Stimulated activated naive CD4-positive, alpha-beta T cell treated with Interleukin-2 at 50 U/mL for 16 hours (primary cell): ENCODE results near the gene CACNA2D1.

Experiments
- DNase-seq: peaks from one replicate; lab custom pipeline; 2025; lab: John Stamatoyannopoulos, UW

CACNA2D1 gene

GRCh38 chr7:82443547-82444219, at the start of gene CACNA2D1:
TSS of gene CACNA2D1 (minus strand) at chr7:82443777.
- DNase-seq: no peak

DNA sequence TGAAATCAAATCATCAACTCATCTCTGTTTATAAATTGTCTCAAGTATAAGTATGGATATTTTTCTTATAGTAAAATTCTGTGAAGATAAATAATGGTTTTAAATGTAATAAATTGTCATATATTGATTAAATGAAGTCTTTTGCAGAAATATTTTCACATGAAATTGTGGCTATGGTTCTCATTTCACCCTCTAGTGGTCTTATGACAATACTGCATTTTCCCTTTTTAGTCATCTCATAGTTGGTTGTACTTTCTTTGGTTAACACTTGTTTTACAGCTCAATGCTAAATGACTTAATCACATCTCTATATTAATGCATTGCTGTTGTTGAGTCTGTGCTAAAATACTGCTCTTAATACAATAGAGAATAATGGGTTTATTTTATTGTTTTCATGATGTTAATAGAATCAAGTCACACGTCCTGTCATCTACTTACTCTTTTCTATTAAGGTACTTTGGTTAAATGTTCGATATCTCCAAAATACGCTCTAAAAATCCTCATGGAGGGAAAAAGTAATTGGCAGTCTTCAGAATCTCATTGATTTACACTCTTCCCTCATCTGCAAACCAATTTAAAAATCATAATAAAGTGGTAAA, 38.0 kb upstream of the CACNA2D1 start:
- no peak for DNase-seq

- DNase-seq: no peak
These were observed 34.3 kb upstream of the CACNA2D1 start for GRCh38 chr7:82477733-82478515.

GRCh38 chr7:82472966-82473365, 29.4 kb upstream of the CACNA2D1 start:
- no peak for DNase-seq

DNA sequence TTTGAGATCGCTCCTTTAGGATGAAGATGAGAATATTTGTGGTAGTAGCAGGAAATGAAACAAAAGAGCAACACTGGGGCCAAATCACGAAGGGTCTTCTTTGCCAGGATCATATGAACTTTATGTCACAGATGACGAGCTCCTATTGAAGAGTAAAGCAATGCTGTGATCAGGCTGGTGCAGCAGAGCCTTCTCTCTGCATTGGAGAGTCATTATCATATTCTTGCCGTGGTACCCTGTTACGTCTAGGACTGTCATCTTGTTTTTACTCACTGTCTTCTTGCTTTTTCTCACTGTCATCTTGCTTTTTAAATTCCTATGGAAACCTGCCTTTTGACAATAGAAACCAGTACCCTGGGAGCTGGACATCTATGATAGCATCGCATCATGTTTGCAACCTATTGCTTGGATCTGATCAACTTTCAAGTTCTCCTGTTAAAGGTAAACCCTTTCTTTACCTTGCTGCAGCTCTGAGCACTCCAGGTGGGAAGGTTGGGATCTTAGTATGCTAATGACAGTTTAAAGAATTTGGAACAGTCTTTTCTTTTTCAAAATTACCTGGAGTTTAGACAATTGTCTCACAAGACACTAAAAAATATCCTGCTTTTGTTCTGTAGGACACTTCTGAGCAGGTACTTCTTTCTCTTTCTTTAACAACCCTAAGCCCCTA, 27.9 kb upstream of the CACNA2D1 start:
- no peak for DNase-seq

DNA sequence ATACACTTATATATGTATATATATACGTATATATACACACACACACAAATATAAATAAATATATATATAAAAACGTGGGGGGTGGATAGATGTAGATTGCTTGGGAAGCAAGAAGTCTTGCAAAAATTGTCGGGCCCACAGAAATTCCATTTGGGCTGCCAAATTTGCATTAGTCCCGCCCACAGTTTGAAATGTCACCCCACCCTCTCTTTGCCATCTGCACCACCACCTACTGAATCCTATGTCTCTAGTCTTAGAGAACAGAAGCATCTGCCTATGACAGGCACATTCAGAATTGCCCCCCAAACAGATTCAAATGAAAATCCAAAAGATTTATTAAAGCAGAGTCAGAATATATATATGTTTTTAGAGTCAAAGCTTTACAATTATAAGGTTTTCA, 25.6 kb upstream of the CACNA2D1 start:
- DNase-seq: no peak

DNA sequence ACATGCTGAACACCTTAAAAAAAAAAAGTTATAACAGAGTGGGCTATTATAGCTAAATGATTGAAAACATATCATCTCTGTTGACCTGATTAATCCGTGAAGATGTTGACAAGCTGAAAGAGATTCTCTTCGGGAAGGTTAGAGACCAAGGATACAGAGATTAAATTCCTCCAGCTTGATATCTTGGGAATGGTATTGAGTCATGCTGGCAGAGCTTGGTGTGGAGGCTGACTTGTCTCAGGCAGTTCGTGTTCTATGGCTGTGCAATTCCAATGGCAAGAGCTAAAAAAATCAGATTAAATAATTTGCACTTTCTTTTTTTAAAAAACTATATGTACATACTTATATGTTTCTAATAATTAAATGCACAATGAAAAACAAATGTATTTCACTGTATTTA, 24.9 kb upstream of the CACNA2D1 start:
- no peak for DNase-seq

GRCh38 chr7:82467020-82467419, 23.4 kb upstream of the CACNA2D1 start:
- no peak for DNase-seq

GRCh38 chr7:82464372-82464771, 20.8 kb upstream of the CACNA2D1 start:
- no peak for DNase-seq

GRCh38 chr7:82455295-82455694, 11.7 kb upstream of the CACNA2D1 start:
- no peak for DNase-seq

- no peak for DNase-seq
These were observed 7.2 kb upstream of the CACNA2D1 start for GRCh38 chr7:82450759-82451158.

- no peak for DNase-seq
These were observed 6.3 kb upstream of the CACNA2D1 start for GRCh38 chr7:82449910-82450309.

GRCh38 chr7:82446897-82447296, 3.3 kb upstream of the CACNA2D1 start:
- DNase-seq: no peak

DNA sequence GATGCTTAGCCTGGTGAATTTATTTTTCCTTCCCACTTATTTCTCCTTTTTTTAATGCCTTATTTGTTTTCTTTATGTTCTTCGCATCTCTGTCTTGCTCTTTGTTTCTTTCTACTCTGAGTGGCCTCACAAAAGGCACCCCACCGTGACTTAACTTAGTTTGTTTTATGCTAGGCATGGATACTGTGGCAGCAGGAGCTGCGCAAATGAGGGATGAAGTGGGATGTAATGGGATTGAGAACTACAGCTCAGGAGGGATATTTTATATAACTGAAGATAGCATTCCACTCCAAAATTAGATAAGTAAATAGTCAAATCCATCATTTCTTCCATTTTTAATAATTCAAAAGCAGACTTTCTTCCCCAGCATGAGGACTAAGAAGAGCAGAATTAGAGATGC, 1.7 kb upstream of the CACNA2D1 start:
- DNase-seq: no peak

- no peak for DNase-seq
These were observed 788 bp upstream of the CACNA2D1 start for GRCh38 chr7:82444220-82444909.

GRCh38 chr7:82443036-82443546, 486 bp downstream of the CACNA2D1 start:
- no peak for DNase-seq

DNA sequence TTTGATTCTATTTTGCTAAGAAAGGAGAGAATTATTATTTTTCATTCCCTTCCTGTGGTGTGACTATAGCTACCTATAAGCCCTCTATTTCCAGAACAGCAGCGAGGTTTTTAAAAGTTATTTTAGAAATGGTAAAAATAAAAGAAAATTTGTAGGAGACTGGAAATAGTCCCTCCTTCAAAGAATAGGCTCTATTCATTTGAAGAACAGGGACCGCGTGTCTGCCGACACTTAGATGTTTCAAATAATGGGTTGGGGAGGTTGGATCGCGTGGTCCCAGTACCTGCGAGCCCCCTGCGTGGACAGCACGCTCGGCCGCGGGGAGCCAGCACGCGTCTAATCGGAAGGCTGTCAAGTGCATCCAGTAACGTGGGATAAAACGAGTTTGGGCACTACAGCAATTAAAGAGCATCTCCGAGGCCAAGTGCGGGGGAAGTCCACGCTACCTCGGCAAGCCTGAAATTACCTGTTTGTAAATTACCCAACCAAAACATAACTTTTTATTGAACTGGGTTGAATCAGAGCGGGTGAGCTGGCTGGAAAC, 1.0 kb downstream of the CACNA2D1 start:
- DNase-seq: no peak

DNA sequence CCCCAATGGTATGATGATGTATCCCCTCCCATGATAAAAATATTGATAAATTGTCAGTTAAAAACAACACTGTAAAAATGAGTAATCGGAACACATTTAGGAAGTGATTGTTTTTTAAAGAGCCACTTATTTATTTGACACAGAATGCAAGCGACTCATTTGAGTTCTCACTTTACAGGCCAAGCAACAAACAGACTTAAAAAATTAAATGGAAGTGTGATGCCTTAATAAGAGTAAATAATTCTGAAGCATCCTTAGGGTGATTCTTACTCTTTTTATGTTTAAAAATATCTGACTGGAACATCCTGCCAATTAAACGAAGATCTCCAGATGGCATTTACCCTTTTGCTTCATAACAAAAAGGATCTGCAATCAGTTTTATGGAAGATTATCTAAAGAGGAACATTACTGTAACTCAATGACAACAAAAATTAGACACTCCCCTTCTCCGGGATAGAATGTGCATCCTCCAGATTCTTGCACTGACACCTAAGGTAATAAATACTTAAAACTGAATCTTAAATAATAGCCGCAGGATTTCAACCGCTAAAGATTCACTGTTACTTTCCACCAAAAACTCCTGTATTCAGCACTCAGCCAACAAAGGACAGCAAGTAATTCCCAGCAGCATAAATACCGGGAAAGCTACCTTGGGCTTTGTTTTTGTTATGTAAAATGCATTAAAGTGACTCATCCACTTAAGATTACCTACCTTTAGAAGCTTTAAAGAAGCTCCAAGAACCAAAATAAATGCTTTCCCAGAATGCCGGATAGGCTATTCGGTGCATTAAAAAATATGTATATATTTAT, 1.7 kb downstream of the CACNA2D1 start:
- DNase-seq: no peak

DNA sequence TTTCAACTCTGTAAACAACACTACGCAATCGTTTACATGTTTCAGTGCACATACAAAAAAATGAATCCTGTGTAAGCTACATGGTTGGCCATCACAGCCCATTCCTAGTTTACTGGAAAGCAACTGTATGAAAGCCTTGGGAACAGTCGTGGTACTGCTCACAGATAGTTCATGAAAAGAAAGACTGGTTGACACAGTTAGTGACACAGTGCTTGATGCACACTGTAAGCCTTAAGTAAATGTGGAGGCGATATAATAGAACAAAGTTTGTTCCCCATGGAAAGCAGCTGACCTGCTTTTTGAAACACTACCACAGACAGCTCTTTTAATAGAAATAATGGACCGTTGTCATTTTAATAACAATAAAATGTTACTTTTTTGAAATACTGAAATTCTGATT, 5.1 kb downstream of the CACNA2D1 start:
- DNase-seq: no peak

GRCh38 chr7:82435769-82436168, 7.8 kb downstream of the CACNA2D1 start:
- DNase-seq: no peak
